RWPE1 (cell line): ENCODE measurements around the gene DHPS.
"Not testable (repeated sequence)": the region's sequence is repeated elsewhere in the genome, so short reads cannot be mapped to it uniquely, and the experiment has no call there.

Experiments
- CTCF ChIA-PET: fragments of 350-600 bp; sonication (Branson Sonifier 250); formaldehyde crosslinking; extraction: SDS; loops from one replicate; lab custom pipeline; 2021; lab: Yijun Ruan, JAX
- POLR2A ChIA-PET: fragments of 400-600 bp; formaldehyde crosslinking; extraction: SDS; loops from one replicate; lab custom pipeline; 2020; ENCODE audit warnings: antibody characterized with exemption; ENCODE audit not compliant: low non-redundant PET; lab: Yijun Ruan, JAX
- DNase-seq: peaks from one replicate; pipeline ENCODE4 v3.0.0; 2012; ENCODE audit warnings: low spot score
- H3K27ac ChIP-seq: fragments of 450-650 bp; 2 replicates; pipeline ENCODE4 v1.5.1; 2017
- TF ChIP-seq, protein P1 (sequence below): fragments of 450-650 bp; conservative IDR thresholded peaks from 2 replicates; pipeline ENCODE4 v1.5.1; 2017; ENCODE audit warnings: low read depth, mild to moderate bottlenecking

Gene DHPS

GRCh38 chr19:12681074-12681987 is at the start of gene DHPS:
Gene DHPS (minus strand): TSS chr19:12681880. CDS start chr19:12681766, 114 bp downstream.
- TF ChIP-seq, protein P1, sequence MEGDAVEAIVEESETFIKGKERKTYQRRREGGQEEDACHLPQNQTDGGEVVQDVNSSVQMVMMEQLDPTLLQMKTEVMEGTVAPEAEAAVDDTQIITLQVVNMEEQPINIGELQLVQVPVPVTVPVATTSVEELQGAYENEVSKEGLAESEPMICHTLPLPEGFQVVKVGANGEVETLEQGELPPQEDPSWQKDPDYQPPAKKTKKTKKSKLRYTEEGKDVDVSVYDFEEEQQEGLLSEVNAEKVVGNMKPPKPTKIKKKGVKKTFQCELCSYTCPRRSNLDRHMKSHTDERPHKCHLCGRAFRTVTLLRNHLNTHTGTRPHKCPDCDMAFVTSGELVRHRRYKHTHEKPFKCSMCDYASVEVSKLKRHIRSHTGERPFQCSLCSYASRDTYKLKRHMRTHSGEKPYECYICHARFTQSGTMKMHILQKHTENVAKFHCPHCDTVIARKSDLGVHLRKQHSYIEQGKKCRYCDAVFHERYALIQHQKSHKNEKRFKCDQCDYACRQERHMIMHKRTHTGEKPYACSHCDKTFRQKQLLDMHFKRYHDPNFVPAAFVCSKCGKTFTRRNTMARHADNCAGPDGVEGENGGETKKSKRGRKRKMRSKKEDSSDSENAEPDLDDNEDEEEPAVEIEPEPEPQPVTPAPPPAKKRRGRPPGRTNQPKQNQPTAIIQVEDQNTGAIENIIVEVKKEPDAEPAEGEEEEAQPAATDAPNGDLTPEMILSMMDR = no peak
- ChIA-PET CTCF (interaction anchor here (0.5 to 1.3 kb wide), 6 partner anchors 9 to 945 kb away, joined by 3 to 5 read pairs (median 4); partner anchors contain the start of genes MAN2B1 and WDR83), POLR2A (interaction anchor here (0.5 to 0.7 kb wide), 5 partner anchors 8 to 794 kb away, joined by 3 to 8 read pairs (median 5); no protein-coding TSS in a partner anchor)
- H3K27ac ChIP-seq = peak within 1 kb of the TSS; percentile 99
- DNase-seq = peak; percentile 96

DNA sequence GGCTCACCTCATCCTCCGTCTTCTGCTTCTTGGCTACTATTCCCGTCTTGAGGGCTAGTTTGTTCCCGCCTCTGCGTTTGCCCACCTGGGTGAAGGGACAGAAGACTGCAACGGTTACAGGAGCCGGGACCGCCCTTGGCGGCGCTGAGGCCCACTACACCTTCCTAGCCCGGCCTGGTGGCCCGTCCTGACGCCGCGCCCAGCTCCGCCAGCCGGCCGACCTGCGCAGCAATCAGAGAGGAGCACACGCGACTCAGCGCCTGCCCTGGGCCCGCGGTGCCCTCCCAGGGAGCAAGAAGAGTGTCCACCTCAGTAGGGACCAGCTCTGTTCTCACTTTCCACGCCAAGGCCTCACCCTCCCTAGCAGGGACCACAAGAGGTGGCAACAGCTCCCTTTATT is 49.7 kb upstream of the DHPS start:
- ChIA-PET POLR2A (no interaction called here), CTCF (interaction anchor here (0.6 to 0.7 kb wide), 4 partner anchors 127 to 1347 kb away, joined by 3 to 4 read pairs (median 4); partner anchors contain the start of gene EPOR)
- peak overlapping the region; percentile 22 for H3K27ac ChIP-seq
- DNase-seq = no peak
- TF ChIP-seq, protein P1 = no peak

- ChIA-PET CTCF (interaction anchor here (1.0 kb wide), 1 partner anchor 9 kb away, joined by 3 read pairs; no protein-coding TSS in a partner anchor), POLR2A (no interaction called here)
- DNase-seq = no peak
- TF ChIP-seq, protein P1 = no peak
- H3K27ac ChIP-seq = peak overlapping the region; percentile 57
Observed at GRCh38 chr19:12730064-12730463, 48.4 kb upstream of the DHPS start.

- peak overlapping the region; percentile 57 for H3K27ac ChIP-seq
- ChIA-PET CTCF (no interaction called here), POLR2A (no interaction called here)
- no peak for DNase-seq
- TF ChIP-seq, protein P1 = no peak
Observed at GRCh38 chr19:12727745-12728433, 46.2 kb upstream of the DHPS start.

GRCh38 chr19:12726988-12727316 is 45.3 kb upstream of the DHPS start:
- ChIA-PET CTCF (no interaction called here), POLR2A (interaction anchor here (0.7 kb wide), 1 partner anchor 13 kb away, joined by 3 read pairs; no protein-coding TSS in a partner anchor)
- H3K27ac ChIP-seq = peak overlapping the region; percentile 57
- TF ChIP-seq, protein P1 = no peak
- DNase-seq = no peak

GRCh38 chr19:12725612-12726011 is 43.9 kb upstream of the DHPS start:
- CTCF ChIA-PET = interaction anchor here (0.9 kb wide), 1 partner anchor 8 kb away, joined by 3 read pairs; no protein-coding TSS in a partner anchor
- peak overlapping the region; percentile 29 for H3K27ac ChIP-seq
- DNase-seq = not testable (repeated sequence)
- POLR2A ChIA-PET = interaction anchor here (0.7 kb wide), 2 partner anchors 26 to 296 kb away, joined by 5 to 6 read pairs; no protein-coding TSS in a partner anchor
